Keratinocyte (primary cell): ENCODE data around the gene RRAD. TPM values are rescaled to one million over a fixed set of nuclear protein-coding genes. Genes with fewer than 3 reads are reported as not detected.

ENCODE experiments used
- DNase-seq: peaks from one replicate; pipeline ENCODE4 v3.0.0-alpha.2; 2011; ENCODE audit warnings: low read depth, missing footprints, low spot score
- FAIRE-seq: peaks from 2 replicates; lab custom pipeline; 2011; peaks lifted over from hg19 to GRCh38; lab: Jason Lieb, UNC
- H2AFZ ChIP-seq: 2 replicates; pipeline ENCODE4 v1.6.0; 2012; ENCODE audit warnings: low read length, control low read depth, inconsistent platforms; ENCODE audit not compliant: control insufficient read depth
- H3K27ac ChIP-seq: 2 replicates; pipeline ENCODE4 v1.5.1; 2011; ENCODE audit warnings: low read length; ENCODE audit not compliant: control insufficient read depth, insufficient read depth
- H3K27me3 ChIP-seq: 3 replicates; pipeline ENCODE4 v1.6.0; 2011; ENCODE audit warnings: low read length; ENCODE audit not compliant: control insufficient read depth, insufficient read depth; ENCODE audit errors: extremely low read depth
- H3K36me3 ChIP-seq, 2 experiments: 2 replicates in 1 of 2; 3 replicates in 1 of 2; pipeline ENCODE4 v1.5.1; 2011; ENCODE audit warnings: low read length in 2 of 2, mild to moderate bottlenecking in 1 of 2; ENCODE audit not compliant: control insufficient read depth in 2 of 2, insufficient read depth in 2 of 2; ENCODE audit errors: extremely low read depth in 1 of 2
- H3K4me1 ChIP-seq: 3 replicates; pipeline ENCODE4 v1.5.1; 2011; ENCODE audit warnings: low read length; ENCODE audit not compliant: control insufficient read depth, insufficient read depth; ENCODE audit errors: extremely low read depth
- H3K4me2 ChIP-seq: 3 replicates; pipeline ENCODE4 v1.6.0; 2011; ENCODE audit warnings: low read depth, low read length; ENCODE audit not compliant: control insufficient read depth, insufficient read depth; ENCODE audit errors: extremely low read depth
- H3K4me3 ChIP-seq, 3 experiments: fragments of 200-600 bp in 1 of 3; sonication (generic) in 1 of 3; 2 replicates in 2 of 3; 3 replicates in 1 of 3; pipeline ENCODE4 v1.5.1; 2011 to 2016; ENCODE audit warnings: low read length in 3 of 3, mild to moderate bottlenecking in 3 of 3, control low read depth in 2 of 3, inconsistent platforms in 1 of 3, low read depth in 1 of 3, mixed read lengths in 1 of 3, mixed run types in 1 of 3, moderate library complexity in 1 of 3; ENCODE audit not compliant: control insufficient read depth in 2 of 3, insufficient read depth in 2 of 3; ENCODE audit errors: extremely low read depth in 1 of 3
- H3K79me2 ChIP-seq: 2 replicates; pipeline ENCODE4 v1.6.0; 2012; ENCODE audit warnings: low read length; ENCODE audit not compliant: control insufficient read depth, insufficient read depth
- H3K9ac ChIP-seq: 3 replicates; pipeline ENCODE4 v1.6.0; 2011; ENCODE audit warnings: low read length; ENCODE audit not compliant: control insufficient read depth, insufficient read depth; ENCODE audit errors: extremely low read depth
- H3K9me1 ChIP-seq: 3 replicates; pipeline ENCODE4 v1.6.0; 2011; ENCODE audit warnings: low read length; ENCODE audit not compliant: control insufficient read depth, insufficient read depth; ENCODE audit errors: extremely low read depth
- H3K9me3 ChIP-seq: 2 replicates; pipeline ENCODE4 v1.5.1; 2012; ENCODE audit warnings: low read depth, low read length; ENCODE audit not compliant: control insufficient read depth
- H4K20me1 ChIP-seq: 3 replicates; pipeline ENCODE4 v1.6.0; 2011; ENCODE audit warnings: low read length; ENCODE audit not compliant: control insufficient read depth, insufficient read depth; ENCODE audit errors: extremely low read depth
- EZH2 ChIP-seq: IDR thresholded peaks from one replicate; pipeline ENCODE4 v1.6.1; 2012; ENCODE audit warnings: inconsistent platforms, mild to moderate bottlenecking, low read length, moderate library complexity
- dilution Hi-C: fragments of 300-500 bp; cut with MboI; formaldehyde crosslinking; loops from one replicate; pipeline ENCODE4 v1.7.0; 2020; ENCODE audit warnings: low sequenced_read_pairs; ENCODE audit not compliant: extremely low pct_ligation_motif_present
- polyA plus RNA-seq, 5 experiments: library from polyadenylated mRNA; depleted of rRNA in 3 of 5; stranded (reverse) in 3 of 5; stranded (forward) in 1 of 5; unstranded in 1 of 5; fragments of >200 nt; gene quantifications; 1 replicate in 1 of 5; 2 replicates in 3 of 5; 3 replicates in 1 of 5; pipeline versions ENCODE4 v1.2.1 to v1.2.3, GENCODE V29; 2011 to 2012; ENCODE audit warnings: missing spikeins in 2 of 5, low read depth in 1 of 5, low replicate concordance in 1 of 5
- TF ChIP-seq, protein P1 (sequence below), 3 experiments: IDR thresholded peaks in 1 of 3; conservative IDR thresholded peaks in 1 of 3; optimal IDR thresholded peaks in 1 of 3; 2 replicates in 2 of 3; 3 replicates in 1 of 3; pipeline versions ENCODE3 to v1.5.1; 2011; ENCODE audit warnings: low read length in 3 of 3, mild to moderate bottlenecking in 3 of 3, moderate library complexity in 2 of 3, control low read depth in 1 of 3, inconsistent platforms in 1 of 3; ENCODE audit not compliant: insufficient read depth in 2 of 3; ENCODE audit errors: extremely low read depth in 1 of 3

RRAD gene
- polyA plus RNA-seq, 1 donor (not counting 4 experiments of a cell fraction or from before 2014, with no cell fraction given), result 2.7 TPM

GRCh38 chr16:66890799-66891198, 34.5 kb downstream of the RRAD start:
- H3K9ac ChIP-seq, result no peak overlapping the region
- dilution Hi-C loops, result no loop called here
- H3K4me3 ChIP-seq, result no peak overlapping the region
- no peak overlapping the region for H3K27ac ChIP-seq
- H3K27me3 ChIP-seq, result no peaks in the 10 kb centered on the region
- H4K20me1 ChIP-seq, result peaks cover 5% of the 10 kb centered on the region
- peaks cover 3 to 6% of the 10 kb centered on the region in 2 experiments for H3K36me3 ChIP-seq
- H3K4me2 ChIP-seq, result no peak overlapping the region
- H2AFZ ChIP-seq, result no peak overlapping the region
- peaks cover 6% of the 10 kb centered on the region for H3K79me2 ChIP-seq
- no peaks in the 10 kb centered on the region for H3K9me1 ChIP-seq
- no peaks in the 10 kb centered on the region for H3K9me3 ChIP-seq
- FAIRE-seq (no peak), DNase-seq (no peak)
- TF ChIP-seq, protein P1, sequence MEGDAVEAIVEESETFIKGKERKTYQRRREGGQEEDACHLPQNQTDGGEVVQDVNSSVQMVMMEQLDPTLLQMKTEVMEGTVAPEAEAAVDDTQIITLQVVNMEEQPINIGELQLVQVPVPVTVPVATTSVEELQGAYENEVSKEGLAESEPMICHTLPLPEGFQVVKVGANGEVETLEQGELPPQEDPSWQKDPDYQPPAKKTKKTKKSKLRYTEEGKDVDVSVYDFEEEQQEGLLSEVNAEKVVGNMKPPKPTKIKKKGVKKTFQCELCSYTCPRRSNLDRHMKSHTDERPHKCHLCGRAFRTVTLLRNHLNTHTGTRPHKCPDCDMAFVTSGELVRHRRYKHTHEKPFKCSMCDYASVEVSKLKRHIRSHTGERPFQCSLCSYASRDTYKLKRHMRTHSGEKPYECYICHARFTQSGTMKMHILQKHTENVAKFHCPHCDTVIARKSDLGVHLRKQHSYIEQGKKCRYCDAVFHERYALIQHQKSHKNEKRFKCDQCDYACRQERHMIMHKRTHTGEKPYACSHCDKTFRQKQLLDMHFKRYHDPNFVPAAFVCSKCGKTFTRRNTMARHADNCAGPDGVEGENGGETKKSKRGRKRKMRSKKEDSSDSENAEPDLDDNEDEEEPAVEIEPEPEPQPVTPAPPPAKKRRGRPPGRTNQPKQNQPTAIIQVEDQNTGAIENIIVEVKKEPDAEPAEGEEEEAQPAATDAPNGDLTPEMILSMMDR (optimal IDR thresholded peaks at IDR 0.05 in 1 of 3, IDR thresholded peaks at IDR 0.05 in 1 of 3, conservative IDR thresholded peaks at IDR 0.05 in 1 of 3; ENCODE audit: extremely low read depth in 1 of 3, insufficient read depth in 2 of 3, low read length in 3 of 3), result no peak
- no peak for TF ChIP-seq EZH2
- peaks cover 3% of the 10 kb centered on the region for H3K4me1 ChIP-seq

GRCh38 chr16:66889622-66890021, 35.7 kb downstream of the RRAD start:
- no peak for FAIRE-seq
- Histone ChIP-seq H3K79me2 (peaks cover 16% of the 10 kb centered on the region), H2AFZ (no peak overlapping the region), H4K20me1 (peaks cover 5% of the 10 kb centered on the region), H3K27me3 (no peaks in the 10 kb centered on the region), H3K9me3 (no peaks in the 10 kb centered on the region), H3K4me1 (no peaks in the 10 kb centered on the region), H3K36me3 (peaks cover 12 to 15% of the 10 kb centered on the region in 2 experiments), H3K9ac (no peak overlapping the region), H3K4me3 (no peak overlapping the region), H3K27ac (no peak overlapping the region), H3K9me1 (no peaks in the 10 kb centered on the region), H3K4me2 (no peak overlapping the region)
- dilution Hi-C loops, result no loop called here
- TF ChIP-seq, protein P1 (optimal IDR thresholded peaks at IDR 0.05 in 1 of 3, IDR thresholded peaks at IDR 0.05 in 1 of 3, conservative IDR thresholded peaks at IDR 0.05 in 1 of 3; ENCODE audit: extremely low read depth in 1 of 3, insufficient read depth in 2 of 3, low read length in 3 of 3), result no peak
- no peak for TF ChIP-seq EZH2
- no peak for DNase-seq
